ENCODE data around the gene PDZD2. TPM values are rescaled to one million over a fixed set of nuclear protein-coding genes. Genes with fewer than 3 reads are reported as not detected.

The PDZD2 gene
- total RNA-seq, 1 donor from 2014 or later, result 1.1 TPM

DNA sequence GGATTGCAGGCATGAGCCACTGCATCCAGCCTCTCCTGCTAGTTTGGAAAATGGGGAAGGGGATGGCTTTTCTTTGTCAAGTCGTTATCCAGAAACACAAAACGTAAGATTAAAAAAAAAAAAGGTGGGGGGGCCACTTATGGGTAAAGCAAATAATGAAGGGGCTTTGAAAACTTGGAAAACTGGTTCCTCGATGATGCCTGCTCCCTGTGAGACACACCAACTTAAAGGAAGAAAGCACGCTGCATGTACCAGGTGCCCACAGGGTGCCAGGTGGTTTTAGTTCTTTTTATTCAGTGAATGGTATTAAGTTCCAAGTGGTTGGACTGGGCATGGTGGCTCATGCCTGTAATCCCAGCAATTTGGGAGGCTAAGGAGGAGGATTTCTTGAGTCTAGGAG is 365.1 kb downstream of the PDZD2 start:
- no peak overlapping the region for H3K27ac Mint-ChIP-seq
- no peaks in the 10 kb centered on the region for H3K9me3 Mint-ChIP-seq
- H3K4me1 Mint-ChIP-seq, result peaks cover 4% of the 10 kb centered on the region
- H3K36me3 Mint-ChIP-seq, result no peaks in the 10 kb centered on the region
- H3K4me2 ChIP-seq, result no peak overlapping the region
- H3K79me2 ChIP-seq (ENCODE audit: low read depth), result no peaks in the 10 kb centered on the region
- no peaks in the 10 kb centered on the region for H3K27me3 ChIP-seq
- no peaks in the 10 kb centered on the region for H4K20me1 ChIP-seq (ENCODE audit: low read depth)
- H3K36me3 ChIP-seq, result no peaks in the 10 kb centered on the region
- H3K27me3 Mint-ChIP-seq (ENCODE audit: insufficient read depth, low read depth), result peaks cover 9% of the 10 kb centered on the region
- no peak overlapping the region for H3K9ac ChIP-seq
- no peak overlapping the region for H3K4me3 ChIP-seq
- no peak for DNase-seq (ENCODE audit: low spot score)
- no peaks in the 10 kb centered on the region for H3F3A ChIP-seq (ENCODE audit: low read depth)
- no peaks in the 10 kb centered on the region for H3K4me1 ChIP-seq
- H3K27ac ChIP-seq, result no peak overlapping the region
- no peak overlapping the region for H3K4me3 Mint-ChIP-seq
- H2AFZ ChIP-seq (replicated peaks), result no peak overlapping the region
- TF ChIP-seq, protein P1, sequence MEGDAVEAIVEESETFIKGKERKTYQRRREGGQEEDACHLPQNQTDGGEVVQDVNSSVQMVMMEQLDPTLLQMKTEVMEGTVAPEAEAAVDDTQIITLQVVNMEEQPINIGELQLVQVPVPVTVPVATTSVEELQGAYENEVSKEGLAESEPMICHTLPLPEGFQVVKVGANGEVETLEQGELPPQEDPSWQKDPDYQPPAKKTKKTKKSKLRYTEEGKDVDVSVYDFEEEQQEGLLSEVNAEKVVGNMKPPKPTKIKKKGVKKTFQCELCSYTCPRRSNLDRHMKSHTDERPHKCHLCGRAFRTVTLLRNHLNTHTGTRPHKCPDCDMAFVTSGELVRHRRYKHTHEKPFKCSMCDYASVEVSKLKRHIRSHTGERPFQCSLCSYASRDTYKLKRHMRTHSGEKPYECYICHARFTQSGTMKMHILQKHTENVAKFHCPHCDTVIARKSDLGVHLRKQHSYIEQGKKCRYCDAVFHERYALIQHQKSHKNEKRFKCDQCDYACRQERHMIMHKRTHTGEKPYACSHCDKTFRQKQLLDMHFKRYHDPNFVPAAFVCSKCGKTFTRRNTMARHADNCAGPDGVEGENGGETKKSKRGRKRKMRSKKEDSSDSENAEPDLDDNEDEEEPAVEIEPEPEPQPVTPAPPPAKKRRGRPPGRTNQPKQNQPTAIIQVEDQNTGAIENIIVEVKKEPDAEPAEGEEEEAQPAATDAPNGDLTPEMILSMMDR (IDR thresholded peaks at IDR 0.05), result no peak
- TF ChIP-seq EZH2 (IDR thresholded peaks at IDR 0.05) (no peak), EZH2phosphoT487 (IDR thresholded peaks at IDR 0.05) (no peak)
- no peaks in the 10 kb centered on the region for H3K9me3 ChIP-seq (ENCODE audit: low read depth)

DNA sequence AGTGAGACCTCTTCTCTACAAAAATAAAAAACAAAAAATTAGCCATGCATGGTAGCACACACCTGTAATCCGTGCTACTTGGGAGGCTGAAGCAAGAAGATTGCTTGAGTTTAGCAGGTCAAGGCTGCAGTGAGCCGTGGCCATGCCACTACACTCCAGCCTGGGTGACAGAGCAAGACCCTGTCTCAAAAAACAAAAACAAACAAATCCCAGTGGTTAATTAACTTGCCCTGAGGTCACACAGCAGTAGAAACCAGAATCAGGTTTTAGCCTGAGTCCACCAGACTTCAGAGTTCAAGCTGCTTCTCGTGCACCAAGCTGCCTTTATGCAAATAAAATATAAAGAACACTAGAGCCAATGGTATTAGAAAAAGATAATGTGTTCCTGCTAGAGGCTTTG is 365.5 kb downstream of the PDZD2 start:
- Histone ChIP-seq H3K79me2 (ENCODE audit: low read depth) (no peaks in the 10 kb centered on the region), H4K20me1 (ENCODE audit: low read depth) (no peaks in the 10 kb centered on the region), H2AFZ (replicated peaks) (no peak overlapping the region), H3K27me3 (no peaks in the 10 kb centered on the region), H3F3A (ENCODE audit: low read depth) (no peaks in the 10 kb centered on the region), H3K27ac (no peak overlapping the region), H3K9ac (no peak overlapping the region), H3K4me3 (no peak overlapping the region), H3K36me3 (no peaks in the 10 kb centered on the region), H3K9me3 (ENCODE audit: low read depth) (no peaks in the 10 kb centered on the region), H3K4me1 (no peaks in the 10 kb centered on the region), H3K4me2 (no peak overlapping the region)
- TF ChIP-seq EZH2 (IDR thresholded peaks at IDR 0.05), result no peak
- TF ChIP-seq EZH2phosphoT487 (IDR thresholded peaks at IDR 0.05), result no peak
- TF ChIP-seq, protein P1 (IDR thresholded peaks at IDR 0.05), result no peak
- DNase-seq (ENCODE audit: low spot score), result no peak
- no peaks in the 10 kb centered on the region for H3K36me3 Mint-ChIP-seq
- H3K9me3 Mint-ChIP-seq, result no peaks in the 10 kb centered on the region
- no peak overlapping the region for H3K27ac Mint-ChIP-seq
- no peak overlapping the region for H3K4me3 Mint-ChIP-seq
- H3K4me1 Mint-ChIP-seq, result peaks cover 4% of the 10 kb centered on the region
- H3K27me3 Mint-ChIP-seq (ENCODE audit: insufficient read depth, low read depth), result peaks cover 9% of the 10 kb centered on the region

- Histone ChIP-seq H3K27me3 (no peaks in the 10 kb centered on the region), H4K20me1 (ENCODE audit: low read depth) (no peaks in the 10 kb centered on the region), H3K27ac (no peak overlapping the region), H3K36me3 (no peaks in the 10 kb centered on the region), H3K9ac (no peak overlapping the region), H3F3A (ENCODE audit: low read depth) (no peaks in the 10 kb centered on the region), H3K9me3 (ENCODE audit: low read depth) (no peaks in the 10 kb centered on the region), H3K4me2 (no peak overlapping the region), H3K4me1 (peaks cover 7% of the 10 kb centered on the region), H3K79me2 (ENCODE audit: low read depth) (no peaks in the 10 kb centered on the region), H3K4me3 (no peak overlapping the region), H2AFZ (replicated peaks) (no peak overlapping the region)
- no peak for DNase-seq (ENCODE audit: low spot score)
- TF ChIP-seq EZH2phosphoT487 (IDR thresholded peaks at IDR 0.05) (no peak), EZH2 (IDR thresholded peaks at IDR 0.05) (no peak)
- TF ChIP-seq, protein P1 (IDR thresholded peaks at IDR 0.05), result no peak
- H3K4me3 Mint-ChIP-seq, result no peak overlapping the region
- H3K27me3 Mint-ChIP-seq (ENCODE audit: insufficient read depth, low read depth), result peaks cover 3% of the 10 kb centered on the region
- H3K9me3 Mint-ChIP-seq, result no peaks in the 10 kb centered on the region
- H3K4me1 Mint-ChIP-seq, result peaks cover 10% of the 10 kb centered on the region
- H3K27ac Mint-ChIP-seq, result peak overlapping the region; percentile 83
- no peaks in the 10 kb centered on the region for H3K36me3 Mint-ChIP-seq
Measured at GRCh38 chr5:32008746-32009145, 369.8 kb downstream of the PDZD2 start.

All from neural progenitor cell (in vitro differentiated cells).